RWPE2 (cell line): ENCODE measurements around the gene SLC28A1.
A peak's percentile ranks its signal among the peaks of the same experiment; 100 is the strongest.

Experiments used
- ATAC-seq: fragments of 200-7000 bp; cut with Tn5 transposase; 3 replicates; pipeline ENCODE4 v1.9.1; 2021; ENCODE audit warnings: low read depth
- DNase-seq: peaks from one replicate; pipeline ENCODE4 v3.0.0-alpha.2; 2020; ENCODE audit warnings: low spot score
- H3K27ac ChIP-seq: fragments of 450-650 bp; 2 replicates; pipeline ENCODE4 v1.5.1; 2017; ENCODE audit warnings: mild to moderate bottlenecking; ENCODE audit not compliant: poor library complexity, severe bottlenecking
- H3K27me3 ChIP-seq: fragments of 250-450 bp; sonication (Bioruptor Pico); 2 replicates; pipeline ENCODE4 v1.5.1; 2021; ENCODE audit warnings: mild to moderate bottlenecking, moderate library complexity; ENCODE audit not compliant: insufficient read depth, poor library complexity, severe bottlenecking
- H3K36me3 ChIP-seq: fragments of 250-450 bp; sonication (Bioruptor Pico); 2 replicates; pipeline ENCODE4 v1.5.1; 2020; ENCODE audit warnings: low read depth, mild to moderate bottlenecking, moderate library complexity
- H3K4me1 ChIP-seq: fragments of 250-450 bp; sonication (Bioruptor Pico); 2 replicates; pipeline ENCODE4 v1.5.1; 2021; ENCODE audit warnings: mild to moderate bottlenecking, moderate library complexity; ENCODE audit not compliant: insufficient read depth, poor library complexity, severe bottlenecking
- H3K4me3 ChIP-seq: fragments of 250-450 bp; sonication (Bioruptor Pico); 2 replicates; pipeline ENCODE4 v1.5.1; 2021; ENCODE audit warnings: mild to moderate bottlenecking, moderate library complexity; ENCODE audit not compliant: severe bottlenecking
- H3K9me3 ChIP-seq: fragments of 250-450 bp; sonication (Bioruptor Pico); 2 replicates; pipeline ENCODE4 v1.5.1; 2021; ENCODE audit warnings: mild to moderate bottlenecking, moderate library complexity; ENCODE audit not compliant: severe bottlenecking
- TF ChIP-seq, protein P1 (sequence below): fragments of 450-650 bp; IDR thresholded peaks from one replicate; pipeline ENCODE4 v1.5.1; 2017; ENCODE audit warnings: mild to moderate bottlenecking, moderate library complexity; ENCODE audit not compliant: poor library complexity, severe bottlenecking

The SLC28A1 gene

DNA sequence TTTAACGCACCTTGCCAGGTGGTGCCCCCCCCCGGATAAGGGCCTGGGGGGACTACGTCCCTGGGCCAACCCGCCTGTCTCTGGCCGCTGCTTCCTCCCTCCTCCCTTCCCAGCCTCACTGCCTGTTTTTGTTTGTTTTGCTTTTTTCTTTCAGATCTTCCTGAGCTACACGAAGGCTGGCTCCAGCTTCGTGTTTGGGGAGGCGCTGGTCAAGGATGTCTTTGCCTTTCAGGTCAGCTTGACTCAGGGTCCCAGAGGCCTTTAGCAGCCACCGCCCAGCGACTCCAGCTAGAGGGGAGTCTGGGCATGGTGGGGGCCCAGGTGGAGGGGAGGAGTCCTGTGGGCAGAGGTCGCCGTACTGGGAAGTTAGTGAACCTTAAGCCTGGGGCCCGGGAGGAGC, 24.1 kb downstream of the SLC28A1 start:
- TF ChIP-seq, protein P1, sequence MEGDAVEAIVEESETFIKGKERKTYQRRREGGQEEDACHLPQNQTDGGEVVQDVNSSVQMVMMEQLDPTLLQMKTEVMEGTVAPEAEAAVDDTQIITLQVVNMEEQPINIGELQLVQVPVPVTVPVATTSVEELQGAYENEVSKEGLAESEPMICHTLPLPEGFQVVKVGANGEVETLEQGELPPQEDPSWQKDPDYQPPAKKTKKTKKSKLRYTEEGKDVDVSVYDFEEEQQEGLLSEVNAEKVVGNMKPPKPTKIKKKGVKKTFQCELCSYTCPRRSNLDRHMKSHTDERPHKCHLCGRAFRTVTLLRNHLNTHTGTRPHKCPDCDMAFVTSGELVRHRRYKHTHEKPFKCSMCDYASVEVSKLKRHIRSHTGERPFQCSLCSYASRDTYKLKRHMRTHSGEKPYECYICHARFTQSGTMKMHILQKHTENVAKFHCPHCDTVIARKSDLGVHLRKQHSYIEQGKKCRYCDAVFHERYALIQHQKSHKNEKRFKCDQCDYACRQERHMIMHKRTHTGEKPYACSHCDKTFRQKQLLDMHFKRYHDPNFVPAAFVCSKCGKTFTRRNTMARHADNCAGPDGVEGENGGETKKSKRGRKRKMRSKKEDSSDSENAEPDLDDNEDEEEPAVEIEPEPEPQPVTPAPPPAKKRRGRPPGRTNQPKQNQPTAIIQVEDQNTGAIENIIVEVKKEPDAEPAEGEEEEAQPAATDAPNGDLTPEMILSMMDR: no peak
- Histone ChIP-seq H3K27me3 (no peaks in the 10 kb centered on the region), H3K4me1 (peaks cover 17% of the 10 kb centered on the region), H3K36me3 (no peaks in the 10 kb centered on the region), H3K4me3 (no peak overlapping the region), H3K9me3 (no peaks in the 10 kb centered on the region), H3K27ac (no peak overlapping the region)
- ATAC-seq (no peak), DNase-seq (no peak)

DNA sequence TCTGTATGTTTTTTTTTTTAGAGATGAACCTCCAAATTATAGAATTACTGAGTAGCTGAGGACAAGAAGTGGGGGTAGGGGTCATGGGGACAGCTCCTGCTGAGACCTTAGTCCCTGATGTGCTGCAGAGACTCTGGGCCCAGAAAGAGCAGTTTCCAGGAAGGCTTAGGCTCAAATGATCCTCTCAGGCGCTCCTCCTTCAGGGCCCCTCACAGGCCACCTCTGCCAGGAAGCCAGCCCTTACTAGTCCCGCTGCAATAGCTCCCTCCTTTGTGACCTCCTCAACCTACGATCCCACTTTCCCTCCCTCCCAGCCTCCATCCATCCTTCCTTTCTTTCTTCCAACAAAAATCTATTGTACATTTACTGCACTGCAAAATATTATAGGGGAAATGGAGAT, 24.6 kb downstream of the SLC28A1 start:
- ATAC-seq (no peak), DNase-seq (no peak)
- Histone ChIP-seq H3K4me3 (no peak overlapping the region), H3K4me1 (peaks cover 17% of the 10 kb centered on the region), H3K9me3 (no peaks in the 10 kb centered on the region), H3K36me3 (no peaks in the 10 kb centered on the region), H3K27me3 (no peaks in the 10 kb centered on the region), H3K27ac (no peak overlapping the region)
- TF ChIP-seq, protein P1: no peak

DNA sequence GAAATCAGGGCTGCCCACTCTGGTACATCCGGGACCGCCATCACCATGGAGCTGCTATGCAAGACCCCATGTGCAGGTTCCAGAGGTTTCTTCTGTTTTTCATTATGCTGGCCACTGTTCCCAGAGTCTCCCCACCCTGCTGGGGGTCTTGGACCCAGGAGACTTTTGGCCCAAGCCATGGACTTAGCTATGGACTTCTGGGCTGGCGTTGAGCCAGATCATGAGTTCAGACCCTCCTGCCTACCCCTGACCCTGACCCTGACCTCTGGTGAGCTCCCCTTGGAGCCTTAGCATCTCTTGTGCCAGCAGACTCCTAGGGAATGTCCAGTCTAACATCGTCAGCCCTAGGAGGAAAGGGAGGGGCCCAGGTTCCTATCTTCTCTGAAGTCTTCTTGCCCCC, 25.3 kb downstream of the SLC28A1 start:
- peaks cover 24% of the 10 kb centered on the region for H3K4me1 ChIP-seq
- no peaks in the 10 kb centered on the region for H3K9me3 ChIP-seq
- DNase-seq: no peak
- no peak for ATAC-seq
- TF ChIP-seq, protein P1: no peak
- no peak overlapping the region for H3K4me3 ChIP-seq
- no peaks in the 10 kb centered on the region for H3K27me3 ChIP-seq
- H3K27ac ChIP-seq: no peak overlapping the region
- no peaks in the 10 kb centered on the region for H3K36me3 ChIP-seq

DNA sequence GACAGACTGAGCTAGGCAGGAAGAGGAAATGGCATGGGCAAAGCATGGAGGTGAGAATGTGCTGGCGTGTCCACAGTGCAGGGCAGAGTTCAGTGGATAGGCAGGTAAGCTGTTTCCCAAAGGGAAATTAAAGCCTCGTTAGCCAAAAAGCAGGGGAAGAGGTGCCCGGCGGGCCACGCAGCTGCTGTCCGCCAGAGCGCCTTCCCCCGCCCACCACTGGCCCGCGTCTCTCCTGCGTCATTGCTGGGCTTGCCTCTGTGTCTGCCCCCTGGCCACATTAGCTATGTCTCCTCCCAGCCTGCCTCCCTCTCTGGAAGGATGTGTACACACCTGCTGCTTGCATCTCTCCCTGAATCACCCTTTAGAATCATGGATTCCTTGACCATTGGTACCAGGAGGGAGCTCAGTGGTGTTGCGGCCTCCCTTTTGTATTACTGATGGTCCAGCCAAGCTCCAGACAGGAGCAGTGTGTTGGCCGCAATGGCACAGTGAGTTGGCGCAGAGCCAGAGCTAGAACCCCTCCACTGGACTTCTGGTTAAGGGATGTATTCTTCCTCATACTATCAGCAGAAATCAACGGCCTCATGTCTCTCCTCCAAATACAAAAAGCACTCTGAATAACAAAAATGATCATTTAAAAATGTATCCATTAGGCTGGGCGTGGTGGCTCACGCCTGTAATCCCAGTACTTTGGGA, 26.6 kb downstream of the SLC28A1 start:
- no peak for ATAC-seq
- H3K27ac ChIP-seq: peak overlapping the region; percentile 91
- no peak for DNase-seq
- H3K4me1 ChIP-seq: peaks cover 31% of the 10 kb centered on the region
- no peaks in the 10 kb centered on the region for H3K36me3 ChIP-seq
- H3K27me3 ChIP-seq: no peaks in the 10 kb centered on the region
- H3K9me3 ChIP-seq: no peaks in the 10 kb centered on the region
- TF ChIP-seq, protein P1: no peak
- H3K4me3 ChIP-seq: no peak overlapping the region

DNA sequence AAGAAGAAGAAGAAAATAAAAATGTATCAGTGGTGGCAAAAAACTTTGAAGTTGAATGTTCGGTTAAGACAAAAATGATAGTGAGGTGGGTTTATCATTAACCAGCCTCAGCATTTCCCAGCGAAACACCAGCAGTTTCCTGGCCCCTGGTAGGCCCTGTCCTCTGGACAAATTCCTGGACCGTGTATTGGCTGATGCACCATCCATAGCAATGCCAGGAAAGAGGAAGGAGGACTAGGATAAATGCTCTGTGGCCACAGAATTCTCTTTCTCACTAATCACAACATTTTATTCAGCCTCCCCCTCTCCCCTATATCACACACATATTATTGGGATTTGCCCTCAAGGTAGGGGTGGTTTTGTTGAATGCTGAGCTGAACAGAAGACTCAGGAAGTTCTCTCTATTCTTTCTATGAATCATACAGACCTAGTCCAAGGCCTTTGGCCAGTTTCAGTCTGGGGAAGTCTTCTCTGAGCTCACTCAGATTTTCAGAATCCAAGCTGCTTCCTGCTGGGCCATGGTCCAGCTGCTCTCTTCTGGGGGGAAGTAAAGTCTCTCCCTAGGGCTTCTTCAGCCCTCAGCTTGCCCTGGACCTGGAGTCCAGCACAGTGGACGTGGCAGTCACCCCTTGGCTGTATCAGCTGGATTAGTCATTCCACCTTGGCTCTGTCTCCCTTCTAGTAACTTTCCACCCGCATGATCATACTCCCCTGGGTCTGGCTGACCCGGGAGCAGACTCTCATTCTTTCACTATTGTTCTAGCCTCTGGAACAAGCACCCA, 27.6 kb downstream of the SLC28A1 start:
- no peak overlapping the region for H3K4me3 ChIP-seq
- ATAC-seq (peak; percentile 78), DNase-seq (no peak)
- no peaks in the 10 kb centered on the region for H3K36me3 ChIP-seq
- peak overlapping the region; percentile 91 for H3K27ac ChIP-seq
- H3K4me1 ChIP-seq: peaks cover 31% of the 10 kb centered on the region
- TF ChIP-seq, protein P1: no peak
- no peaks in the 10 kb centered on the region for H3K9me3 ChIP-seq
- H3K27me3 ChIP-seq: no peaks in the 10 kb centered on the region
